GM12878 (cell line): ENCODE data around the gene ZNF766. TPM values are rescaled to one million over a fixed set of nuclear protein-coding genes. Genes with fewer than 3 reads are reported as not detected.

Source experiments
- ATAC-seq: fragments of 200-7000 bp; cut with Tn5 transposase; 3 replicates; pipeline ENCODE4 v1.9.1; 2020; ENCODE audit warnings: mild to moderate bottlenecking, moderate library complexity
- BruUV-seq: library from RNA; stranded (reverse); fragments of 400-500 nt; replicated peaks from 2 replicates; lab custom pipeline; 2021; lab: Mats Ljungman, UMichigan
- CTCF ChIA-PET: fragments of 300-600 bp; sonication (Branson Sonifier 250); formaldehyde crosslinking; extraction: SDS; loops from one replicate; lab custom pipeline; 2021; ENCODE audit warnings: inconsistent platforms; lab: Yijun Ruan, JAX
- POLR2A ChIA-PET: fragments of 350-600 bp; formaldehyde crosslinking; extraction: SDS; loops from one replicate; lab custom pipeline; 2021; ENCODE audit warnings: inconsistent platforms; lab: Charles Lee
- RAD21 ChIA-PET: fragments of 300-600 bp; sonication (Branson Sonifier 250); formaldehyde crosslinking; loops from one replicate; lab custom pipeline; 2023; ENCODE audit warnings: antibody characterized with exemption; ENCODE audit not compliant: unreplicated experiment; lab: Charles Lee
- SMC1A ChIA-PET: fragments of 300-600 bp; sonication (Branson Sonifier 250); formaldehyde crosslinking; loops from one replicate; lab custom pipeline; 2023; ENCODE audit not compliant: unreplicated experiment, uncharacterized antibody; lab: Charles Lee
- DNase-seq: peaks from one replicate; pipeline ENCODE4 v3.0.0-alpha.2; 2011; ENCODE audit warnings: low read depth, low spot score
- FAIRE-seq: peaks from 3 replicates; lab custom pipeline; 2011; peaks lifted over from hg19 to GRCh38; lab: Jason Lieb, UNC
- H2AFZ ChIP-seq: 2 replicates; pipeline ENCODE4 v1.6.0; 2011; ENCODE audit warnings: low read depth, low read length, control low read depth; ENCODE audit not compliant: control insufficient read depth
- H3K27ac ChIP-seq: 2 replicates; pipeline ENCODE4 v1.5.1; 2011; ENCODE audit warnings: control low read depth; ENCODE audit not compliant: control insufficient read depth, insufficient read depth
- H3K27me3 ChIP-seq, 2 experiments: replicated peaks in 1 of 2; 2 replicates each; pipeline versions ENCODE4 v1.6.0 to v1.6.1; 2011; ENCODE audit warnings: low read length in 1 of 2; ENCODE audit not compliant: control insufficient read depth in 2 of 2, insufficient read depth in 2 of 2
- H3K36me3 ChIP-seq, 2 experiments: 2 replicates each; pipeline ENCODE4 v1.5.1; 2011; ENCODE audit warnings: low read length in 1 of 2; ENCODE audit not compliant: control insufficient read depth in 2 of 2, insufficient read depth in 2 of 2
- H3K4me1 ChIP-seq: 2 replicates; pipeline ENCODE4 v1.6.1; 2011; ENCODE audit warnings: mild to moderate bottlenecking, low read length, moderate library complexity, mixed read lengths; ENCODE audit not compliant: control insufficient read depth, insufficient read depth
- H3K4me2 ChIP-seq: 2 replicates; pipeline ENCODE4 v1.6.0; 2011; ENCODE audit warnings: control low read depth; ENCODE audit not compliant: control insufficient read depth, insufficient read depth
- H3K4me3 ChIP-seq: fragments of 200-600 bp; sonication (generic); 2 replicates; pipeline ENCODE4 v1.5.1; 2016
- H3K79me2 ChIP-seq: 2 replicates; pipeline ENCODE4 v1.6.0; 2011; ENCODE audit warnings: low read length; ENCODE audit not compliant: control insufficient read depth, insufficient read depth
- H3K9ac ChIP-seq: 2 replicates; pipeline ENCODE4 v1.8.0; 2011; ENCODE audit warnings: low read length, control low read depth, mixed read lengths; ENCODE audit not compliant: control insufficient read depth, insufficient read depth
- H3K9me3 ChIP-seq: replicated peaks from 3 replicates; pipeline ENCODE4 v1.5.1; 2011; ENCODE audit warnings: mild to moderate bottlenecking, low read length; ENCODE audit not compliant: control insufficient read depth, insufficient read depth
- H4K20me1 ChIP-seq: 2 replicates; pipeline ENCODE4 v1.6.0; 2011; ENCODE audit not compliant: control insufficient read depth, insufficient read depth
- CBX5 ChIP-seq: sonication (generic); IDR thresholded peaks from 2 replicates; pipeline ENCODE4 v1.6.1; 2016; ENCODE audit warnings: low read depth, moderate library complexity, mild to moderate bottlenecking, inconsistent platforms
- MEF2B ChIP-seq: fragments of 450-650 bp; IDR thresholded peaks from 2 replicates; pipeline ENCODE4 v1.6.1; 2018; ENCODE audit warnings: mild to moderate bottlenecking, moderate library complexity; ENCODE audit not compliant: partially characterized antibody, poor library complexity, severe bottlenecking
- NFYB ChIP-seq: IDR thresholded peaks from 2 replicates; pipeline ENCODE4 v1.6.1; 2011; ENCODE audit warnings: low read depth, mild to moderate bottlenecking, low read length, improper control_type of control experiment, moderate library complexity; ENCODE audit not compliant: insufficient read depth
- NR2C2 ChIP-seq: IDR thresholded peaks from 2 replicates; pipeline ENCODE4 v1.6.1; 2011; ENCODE audit warnings: borderline replicate concordance, low read depth; ENCODE audit not compliant: control insufficient read depth, insufficient read length
- RFX5 ChIP-seq: IDR thresholded peaks from 2 replicates; pipeline ENCODE4 v1.6.1; 2011; ENCODE audit warnings: low read depth, low read length, improper control_type of control experiment
- SREBF2 ChIP-seq: IDR thresholded peaks from 2 replicates; pipeline ENCODE4 v1.6.1; 2012; ENCODE audit warnings: mild to moderate bottlenecking, low read length
- TAF1 ChIP-seq: IDR thresholded peaks from 2 replicates; pipeline ENCODE4 v1.6.1; 2011; ENCODE audit warnings: mild to moderate bottlenecking, low read depth, low read length, borderline replicate concordance
- ZNF592 ChIP-seq: fragments of 450-650 bp; IDR thresholded peaks from 2 replicates; pipeline ENCODE4 v1.6.1; 2017; ENCODE audit warnings: mild to moderate bottlenecking, moderate library complexity
- WGBS: methylation state at CpG from one replicate; pipeline ENCODE4 v1.1.6; 2016; ENCODE audit warnings: low lambda C conversion rate; ENCODE audit not compliant: insufficient replicate concordance, insufficient coverage; ENCODE audit errors: missing lambda C conversion rate; 5-methylcytosine and 5-hydroxymethylcytosine counted together
- in situ Hi-C: fragments of 300-500 bp; cut with MboI; formaldehyde crosslinking; loops from 9 replicates; pipeline ENCODE4 v1.14.3; 2018; ENCODE audit warnings: mixed read lengths
- intact Hi-C: fragments of 100-400 bp; cut with micrococcal nuclease; formaldehyde crosslinking; loops from one replicate; pipeline ENCODE4 v1.14.2; 2022; ENCODE audit not compliant: unreplicated experiment
- polyA plus RNA-seq, 11 experiments: library from polyadenylated mRNA; depleted of rRNA in 4 of 11; unstranded in 6 of 11; stranded (reverse) in 5 of 11; fragments of >200 nt; fragmentation: Nextera tagmentation in 4 of 11; fragmentation: Illumina TruSeq in 1 of 11; extraction: Ambion mirVana in 4 of 11; extraction: Trizol in 1 of 11; gene quantifications; 1 replicate in 1 of 11; 2 replicates in 10 of 11; pipeline versions ENCODE4 v1.2.1 to v1.2.3, GENCODE V29; 2011 to 2016; ENCODE audit warnings: inconsistent platforms in 2 of 11, missing spikeins in 2 of 11, low read depth in 1 of 11
- total RNA-seq, 4 experiments: library from RNA; depleted of rRNA in 3 of 4; stranded (reverse); fragments of >200 nt in 3 of 4; fragmentation: Illumina TruSeq in 1 of 4; extraction: Trizol in 1 of 4; gene quantifications; 2 replicates each; pipeline versions ENCODE4 v1.2.1 to v1.2.3, GENCODE V29; 2013 to 2021
- TF ChIP-seq, protein P1 (sequence below): fragments of 450-650 bp; IDR thresholded peaks from 2 replicates; pipeline ENCODE4 v1.6.1; 2017; ENCODE audit warnings: mild to moderate bottlenecking
- TF ChIP-seq, protein P2 (sequence below): fragments of 450-650 bp; IDR thresholded peaks from 2 replicates; pipeline ENCODE4 v1.6.1; 2017; ENCODE audit warnings: antibody characterized with exemption, mild to moderate bottlenecking, moderate library complexity

ZNF766 gene
- total and polyA plus RNA-seq, 10 of the 15 experiments (the other 5 are each of a cell fraction or from before 2014, with no cell fraction given), result 7.2 to 20.0 (median 16.4) TPM

DNA sequence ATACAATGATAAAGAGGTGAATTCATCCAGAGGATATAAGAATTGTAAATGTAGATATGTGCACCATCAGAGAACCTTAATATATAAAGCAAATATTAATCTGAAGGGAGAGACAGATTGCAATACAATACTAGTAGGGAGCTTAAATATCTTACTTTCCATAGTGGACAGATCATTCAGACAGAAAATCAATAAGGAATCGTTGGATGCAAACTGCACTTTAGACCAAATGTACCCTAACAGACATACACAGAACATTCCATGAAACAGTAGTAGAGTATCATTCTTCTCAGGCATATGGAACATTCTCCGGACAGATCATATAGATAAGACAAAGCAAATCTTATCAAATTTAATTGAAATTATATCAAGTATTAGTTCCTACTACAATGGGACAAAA, 35.0 kb upstream of the ZNF766 start (continued):
- TF ChIP-seq, protein P1, sequence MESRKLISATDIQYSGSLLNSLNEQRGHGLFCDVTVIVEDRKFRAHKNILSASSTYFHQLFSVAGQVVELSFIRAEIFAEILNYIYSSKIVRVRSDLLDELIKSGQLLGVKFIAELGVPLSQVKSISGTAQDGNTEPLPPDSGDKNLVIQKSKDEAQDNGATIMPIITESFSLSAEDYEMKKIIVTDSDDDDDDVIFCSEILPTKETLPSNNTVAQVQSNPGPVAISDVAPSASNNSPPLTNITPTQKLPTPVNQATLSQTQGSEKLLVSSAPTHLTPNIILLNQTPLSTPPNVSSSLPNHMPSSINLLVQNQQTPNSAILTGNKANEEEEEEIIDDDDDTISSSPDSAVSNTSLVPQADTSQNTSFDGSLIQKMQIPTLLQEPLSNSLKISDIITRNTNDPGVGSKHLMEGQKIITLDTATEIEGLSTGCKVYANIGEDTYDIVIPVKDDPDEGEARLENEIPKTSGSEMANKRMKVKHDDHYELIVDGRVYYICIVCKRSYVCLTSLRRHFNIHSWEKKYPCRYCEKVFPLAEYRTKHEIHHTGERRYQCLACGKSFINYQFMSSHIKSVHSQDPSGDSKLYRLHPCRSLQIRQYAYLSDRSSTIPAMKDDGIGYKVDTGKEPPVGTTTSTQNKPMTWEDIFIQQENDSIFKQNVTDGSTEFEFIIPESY, result no peak
- TF ChIP-seq TAF1 (no peak), ZNF592 (no peak), NFYB (no peak), RFX5 (no peak)

DNA sequence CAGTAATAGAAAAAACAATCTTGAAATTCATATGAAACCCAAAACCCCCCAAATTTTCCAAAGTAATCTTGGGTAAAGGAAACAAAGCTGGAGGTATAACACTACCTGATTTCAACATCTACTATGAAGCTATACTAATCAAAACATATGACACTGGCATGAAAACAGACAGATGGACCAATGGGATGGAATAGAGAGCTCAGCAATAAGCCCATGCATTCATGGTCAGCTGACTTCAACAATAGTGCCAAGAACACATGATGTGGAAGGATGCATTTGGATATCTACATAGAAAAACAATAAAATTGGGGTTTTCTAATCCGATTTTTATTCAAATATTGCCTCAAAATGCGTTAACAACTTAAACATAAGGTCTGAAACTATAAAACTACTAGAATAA, 32.2 kb upstream of the ZNF766 start:
- Histone ChIP-seq H4K20me1 (no peaks in the 10 kb centered on the region), H3K27ac (no peak overlapping the region), H3K36me3 (no peaks in the 10 kb centered on the region), H3K27me3 (no peaks in the 10 kb centered on the region), H3K4me2 (no peak overlapping the region), H3K9me3 (no peaks in the 10 kb centered on the region), H3K79me2 (no peaks in the 10 kb centered on the region), H3K9ac (no peak overlapping the region), H3K4me3 (no peak overlapping the region), H3K4me1 (no peaks in the 10 kb centered on the region), H2AFZ (no peak overlapping the region)
- RAD21 ChIA-PET, result interaction anchor here (0.9 to 1.9 kb wide), 4 partner anchors 48 to 459 kb away, joined by 3 to 8 read pairs (median 6); partner anchors contain the start of genes PPP2R1A and ZNF616
- ATAC-seq (no peak), DNase-seq (no peak), FAIRE-seq (no peak)
- SMC1A ChIA-PET, result interaction anchor here (0.6 to 2.0 kb wide), 9 partner anchors 31 to 576 kb away, joined by 3 to 21 read pairs (median 3); partner anchors contain the start of genes PPP2R1A and ZNF616
- intact Hi-C loops, result loop anchor here (5.0 kb wide), 1 partner anchor 310 kb away; the partner anchor contains the start of gene ZNF613
- in situ Hi-C loops, result no loop called here
- no TSS peak for BruUV-seq
- POLR2A ChIA-PET, result interaction anchor here (1.2 kb wide), 1 partner anchor 41 kb away, joined by 3 read pairs; no protein-coding TSS in a partner anchor
- CTCF ChIA-PET, result interaction anchor here (0.7 to 3.0 kb wide), 19 partner anchors 9 to 1096 kb away, joined by 3 to 52 read pairs (median 4); partner anchors contain the start of genes PPP2R1A, ZNF616 and ZNF836
- WGBS, result 49% methylated on average over 2 of the region's 2 CpGs
- TF ChIP-seq CBX5 (no peak), SREBF2 (no peak), NR2C2 (no peak), MEF2B (no peak)
- TF ChIP-seq, protein P2, sequence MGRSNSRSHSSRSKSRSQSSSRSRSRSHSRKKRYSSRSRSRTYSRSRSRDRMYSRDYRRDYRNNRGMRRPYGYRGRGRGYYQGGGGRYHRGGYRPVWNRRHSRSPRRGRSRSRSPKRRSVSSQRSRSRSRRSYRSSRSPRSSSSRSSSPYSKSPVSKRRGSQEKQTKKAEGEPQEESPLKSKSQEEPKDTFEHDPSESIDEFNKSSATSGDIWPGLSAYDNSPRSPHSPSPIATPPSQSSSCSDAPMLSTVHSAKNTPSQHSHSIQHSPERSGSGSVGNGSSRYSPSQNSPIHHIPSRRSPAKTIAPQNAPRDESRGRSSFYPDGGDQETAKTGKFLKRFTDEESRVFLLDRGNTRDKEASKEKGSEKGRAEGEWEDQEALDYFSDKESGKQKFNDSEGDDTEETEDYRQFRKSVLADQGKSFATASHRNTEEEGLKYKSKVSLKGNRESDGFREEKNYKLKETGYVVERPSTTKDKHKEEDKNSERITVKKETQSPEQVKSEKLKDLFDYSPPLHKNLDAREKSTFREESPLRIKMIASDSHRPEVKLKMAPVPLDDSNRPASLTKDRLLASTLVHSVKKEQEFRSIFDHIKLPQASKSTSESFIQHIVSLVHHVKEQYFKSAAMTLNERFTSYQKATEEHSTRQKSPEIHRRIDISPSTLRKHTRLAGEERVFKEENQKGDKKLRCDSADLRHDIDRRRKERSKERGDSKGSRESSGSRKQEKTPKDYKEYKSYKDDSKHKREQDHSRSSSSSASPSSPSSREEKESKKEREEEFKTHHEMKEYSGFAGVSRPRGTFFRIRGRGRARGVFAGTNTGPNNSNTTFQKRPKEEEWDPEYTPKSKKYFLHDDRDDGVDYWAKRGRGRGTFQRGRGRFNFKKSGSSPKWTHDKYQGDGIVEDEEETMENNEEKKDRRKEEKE, result no peak
